ENCODE data around the gene CNTNAP2. TPM values are rescaled to one million over a fixed set of nuclear protein-coding genes. Genes with fewer than 3 reads are reported as not detected.

Gene CNTNAP2
- total RNA-seq, 4 donors from 2014 or later: not detected

- in situ Hi-C loops (cut with MboI; ENCODE audit: low sequenced_read_pairs in 4 of 4): no loop called here
- ATAC-seq (peak in 1 of 2 donors; percentile 47), DNase-seq (no peak)
- no peak overlapping the region for H3K27ac ChIP-seq
- intact Hi-C loops (cut with DNase I; ENCODE audit: low total_unique reads): no loop called here
- H3K4me3 ChIP-seq: no peak overlapping the region
- H3K9me3 ChIP-seq: no peaks in the 10 kb centered on the region
- H3K4me1 ChIP-seq: no peaks in the 10 kb centered on the region
- TF ChIP-seq, protein P1, sequence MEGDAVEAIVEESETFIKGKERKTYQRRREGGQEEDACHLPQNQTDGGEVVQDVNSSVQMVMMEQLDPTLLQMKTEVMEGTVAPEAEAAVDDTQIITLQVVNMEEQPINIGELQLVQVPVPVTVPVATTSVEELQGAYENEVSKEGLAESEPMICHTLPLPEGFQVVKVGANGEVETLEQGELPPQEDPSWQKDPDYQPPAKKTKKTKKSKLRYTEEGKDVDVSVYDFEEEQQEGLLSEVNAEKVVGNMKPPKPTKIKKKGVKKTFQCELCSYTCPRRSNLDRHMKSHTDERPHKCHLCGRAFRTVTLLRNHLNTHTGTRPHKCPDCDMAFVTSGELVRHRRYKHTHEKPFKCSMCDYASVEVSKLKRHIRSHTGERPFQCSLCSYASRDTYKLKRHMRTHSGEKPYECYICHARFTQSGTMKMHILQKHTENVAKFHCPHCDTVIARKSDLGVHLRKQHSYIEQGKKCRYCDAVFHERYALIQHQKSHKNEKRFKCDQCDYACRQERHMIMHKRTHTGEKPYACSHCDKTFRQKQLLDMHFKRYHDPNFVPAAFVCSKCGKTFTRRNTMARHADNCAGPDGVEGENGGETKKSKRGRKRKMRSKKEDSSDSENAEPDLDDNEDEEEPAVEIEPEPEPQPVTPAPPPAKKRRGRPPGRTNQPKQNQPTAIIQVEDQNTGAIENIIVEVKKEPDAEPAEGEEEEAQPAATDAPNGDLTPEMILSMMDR (IDR thresholded peaks at IDR 0.05 in 4 of 5, conservative IDR thresholded peaks at IDR 0.05 in 1 of 5): no peak
- TF ChIP-seq POLR2A (IDR thresholded peaks at IDR 0.05): no peak
- no peaks in the 10 kb centered on the region for H3K27me3 ChIP-seq
- no peaks in the 10 kb centered on the region for H3K36me3 ChIP-seq
These were observed 2144.0 kb downstream of the CNTNAP2 start for GRCh38 chr7:148260599-148260998.

DNA sequence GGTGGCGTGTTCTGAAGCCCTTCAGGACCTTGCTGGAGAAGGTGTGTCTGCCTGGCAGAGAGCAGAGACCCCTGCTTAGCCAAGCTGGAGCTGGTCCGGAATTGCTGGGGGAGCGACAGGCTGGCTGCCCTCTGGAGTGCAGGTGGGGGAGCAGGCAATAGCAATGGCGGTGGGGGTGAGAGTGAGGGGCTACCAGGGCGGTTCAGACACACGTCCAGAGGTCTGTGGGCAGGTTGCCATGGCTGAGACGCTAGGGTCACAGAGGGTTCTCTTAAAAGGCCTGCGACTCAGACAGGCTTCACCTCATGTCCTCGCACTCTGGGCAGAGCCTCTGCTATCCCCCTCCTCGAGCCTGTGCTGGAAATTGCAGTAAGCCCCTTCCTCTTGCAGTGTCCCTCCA is 2144.9 kb downstream of the CNTNAP2 start:
- no peaks in the 10 kb centered on the region for H3K9me3 ChIP-seq
- no peak overlapping the region for H3K27ac ChIP-seq
- no peak for TF ChIP-seq POLR2A (IDR thresholded peaks at IDR 0.05)
- TF ChIP-seq, protein P1 (IDR thresholded peaks at IDR 0.05 in 4 of 5, conservative IDR thresholded peaks at IDR 0.05 in 1 of 5): no peak
- DNase-seq (no peak), ATAC-seq (no peak)
- in situ Hi-C loops (cut with MboI; ENCODE audit: low sequenced_read_pairs in 4 of 4) (no loop called here), intact Hi-C loops (cut with DNase I; ENCODE audit: low total_unique reads) (no loop called here)
- no peak overlapping the region for H3K4me3 ChIP-seq
- no peaks in the 10 kb centered on the region for H3K36me3 ChIP-seq
- H3K4me1 ChIP-seq: no peaks in the 10 kb centered on the region
- no peaks in the 10 kb centered on the region for H3K27me3 ChIP-seq

GRCh38 chr7:148261996-148262688 is 2145.5 kb downstream of the CNTNAP2 start:
- intact Hi-C loops (cut with DNase I; ENCODE audit: low total_unique reads): no loop called here
- in situ Hi-C loops (cut with MboI; ENCODE audit: low sequenced_read_pairs in 4 of 4): no loop called here
- H3K4me3 ChIP-seq: no peak overlapping the region

DNA sequence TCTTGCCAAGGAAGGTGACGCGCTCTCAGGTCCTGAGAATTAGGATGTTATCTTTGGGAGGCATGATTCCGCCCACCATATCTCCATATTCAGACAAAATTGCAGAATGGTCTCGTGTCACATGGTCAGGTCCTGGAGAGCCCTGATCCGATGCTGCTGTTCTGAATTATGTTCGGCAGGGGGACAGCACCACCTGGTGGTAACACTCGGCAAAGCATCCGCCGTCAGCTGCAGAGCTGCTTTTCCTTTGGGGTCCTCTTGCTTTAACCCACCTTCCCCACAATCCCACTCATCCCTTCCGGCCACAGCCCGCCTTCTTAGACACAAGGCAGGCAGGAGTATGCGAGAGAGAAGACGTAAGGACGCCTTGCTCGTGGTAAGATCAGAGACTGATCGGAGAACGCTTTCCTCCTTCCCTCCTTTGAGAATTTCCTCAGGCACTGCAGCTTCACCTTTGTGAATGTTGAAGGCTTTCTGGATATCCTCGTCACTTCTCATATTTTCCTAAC is 2146.2 kb downstream of the CNTNAP2 start:
- intact Hi-C loops (cut with DNase I; ENCODE audit: low total_unique reads): no loop called here
- no peak overlapping the region for H3K4me3 ChIP-seq
- DNase-seq: peak; percentile 5 to 19

More at GRCh38 chr7:148261996-148262688, 2145.5 kb downstream of the CNTNAP2 start:
- no peaks in the 10 kb centered on the region for H3K4me1 ChIP-seq
- H3K9me3 ChIP-seq: no peaks in the 10 kb centered on the region
- DNase-seq (no peak), ATAC-seq (no peak)
- no peak for TF ChIP-seq POLR2A (IDR thresholded peaks at IDR 0.05)
- TF ChIP-seq, protein P1 (IDR thresholded peaks at IDR 0.05 in 4 of 5, conservative IDR thresholded peaks at IDR 0.05 in 1 of 5): no peak
- no peaks in the 10 kb centered on the region for H3K36me3 ChIP-seq
- no peak overlapping the region for H3K27ac ChIP-seq
- no peaks in the 10 kb centered on the region for H3K27me3 ChIP-seq

More for the DNA sequence above, 2146.2 kb downstream of the CNTNAP2 start:
- TF ChIP-seq, protein P1 (IDR thresholded peaks at IDR 0.05 in 4 of 5, conservative IDR thresholded peaks at IDR 0.05 in 1 of 5): peak; percentile 21 to 77 (median 50)
- TF ChIP-seq POLR2A (IDR thresholded peaks at IDR 0.05): no peak
- peak in 1 of 2 donors; percentile 30 for ATAC-seq
- H3K27me3 ChIP-seq: no peaks in the 10 kb centered on the region
- no peak overlapping the region for H3K27ac ChIP-seq
- no peaks in the 10 kb centered on the region for H3K36me3 ChIP-seq
- no peaks in the 10 kb centered on the region for H3K9me3 ChIP-seq
- in situ Hi-C loops (cut with MboI; ENCODE audit: low sequenced_read_pairs in 4 of 4): no loop called here
- no peaks in the 10 kb centered on the region for H3K4me1 ChIP-seq

Data from gastrocnemius medialis (tissue), 4 donors.